ENCODE results near the gene PRTG. TPM values are rescaled to one million over a fixed set of nuclear protein-coding genes. Genes with fewer than 3 reads are reported as not detected.
A peak's percentile ranks its signal among the peaks of the same experiment; 100 is the strongest.

Gene PRTG
- total and polyA plus RNA-seq, 2 donors (not counting 1 experiment from before 2014, with no cell fraction given): 2.1 to 4.0 TPM

- no peak overlapping the region for H3K9ac ChIP-seq (ENCODE audit: insufficient read depth, low read length)
- H3K4me2 ChIP-seq (ENCODE audit: extremely low read depth, insufficient read depth, low read length): no peak overlapping the region
- DNase-seq (ENCODE audit: low read depth in 2 of 2): peak; percentile 2 to 33
- H3K36me3 ChIP-seq (ENCODE audit: control insufficient read depth, insufficient read depth, low read length): no peaks in the 10 kb centered on the region
- no peaks in the 10 kb centered on the region for H4K20me1 ChIP-seq (ENCODE audit: control insufficient read depth, extremely low read depth, insufficient read depth, low read length)
- H3K9me3 ChIP-seq (ENCODE audit: control insufficient read depth, insufficient read depth, low read depth, low read length): no peaks in the 10 kb centered on the region
- H2AFZ ChIP-seq (ENCODE audit: low read length): peak overlapping the region; percentile 48
- TF ChIP-seq, protein P1, sequence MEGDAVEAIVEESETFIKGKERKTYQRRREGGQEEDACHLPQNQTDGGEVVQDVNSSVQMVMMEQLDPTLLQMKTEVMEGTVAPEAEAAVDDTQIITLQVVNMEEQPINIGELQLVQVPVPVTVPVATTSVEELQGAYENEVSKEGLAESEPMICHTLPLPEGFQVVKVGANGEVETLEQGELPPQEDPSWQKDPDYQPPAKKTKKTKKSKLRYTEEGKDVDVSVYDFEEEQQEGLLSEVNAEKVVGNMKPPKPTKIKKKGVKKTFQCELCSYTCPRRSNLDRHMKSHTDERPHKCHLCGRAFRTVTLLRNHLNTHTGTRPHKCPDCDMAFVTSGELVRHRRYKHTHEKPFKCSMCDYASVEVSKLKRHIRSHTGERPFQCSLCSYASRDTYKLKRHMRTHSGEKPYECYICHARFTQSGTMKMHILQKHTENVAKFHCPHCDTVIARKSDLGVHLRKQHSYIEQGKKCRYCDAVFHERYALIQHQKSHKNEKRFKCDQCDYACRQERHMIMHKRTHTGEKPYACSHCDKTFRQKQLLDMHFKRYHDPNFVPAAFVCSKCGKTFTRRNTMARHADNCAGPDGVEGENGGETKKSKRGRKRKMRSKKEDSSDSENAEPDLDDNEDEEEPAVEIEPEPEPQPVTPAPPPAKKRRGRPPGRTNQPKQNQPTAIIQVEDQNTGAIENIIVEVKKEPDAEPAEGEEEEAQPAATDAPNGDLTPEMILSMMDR (conservative IDR thresholded peaks at IDR 0.05 in 1 of 2, IDR thresholded peaks at IDR 0.05 in 1 of 2; ENCODE audit: low read depth in 1 of 2, low read length in 2 of 2): no peak
- TF ChIP-seq EZH2 (IDR thresholded peaks at IDR 0.05; ENCODE audit: low read length, missing control alignments): no peak
- H3K79me2 ChIP-seq (ENCODE audit: control insufficient read depth, insufficient read depth, low read length): no peaks in the 10 kb centered on the region
- H3K27ac ChIP-seq (ENCODE audit: insufficient read depth, low read length): no peak overlapping the region
- H3K4me3 ChIP-seq (replicated peaks in 1 of 4; ENCODE audit: control extremely low read depth in 1 of 4, insufficient read depth in 1 of 4, low read depth in 3 of 4, low read length in 4 of 4): no peak overlapping the region
- peaks cover 3% of the 10 kb centered on the region for H3K4me1 ChIP-seq (ENCODE audit: control insufficient read depth, extremely low read depth, insufficient read depth, low read length)
- no peaks in the 10 kb centered on the region for H3K27me3 ChIP-seq (ENCODE audit: control insufficient read depth, insufficient read depth, low read length)
Measured at GRCh38 chr15:55628369-55628730, 114.6 kb downstream of the PRTG start.

DNA sequence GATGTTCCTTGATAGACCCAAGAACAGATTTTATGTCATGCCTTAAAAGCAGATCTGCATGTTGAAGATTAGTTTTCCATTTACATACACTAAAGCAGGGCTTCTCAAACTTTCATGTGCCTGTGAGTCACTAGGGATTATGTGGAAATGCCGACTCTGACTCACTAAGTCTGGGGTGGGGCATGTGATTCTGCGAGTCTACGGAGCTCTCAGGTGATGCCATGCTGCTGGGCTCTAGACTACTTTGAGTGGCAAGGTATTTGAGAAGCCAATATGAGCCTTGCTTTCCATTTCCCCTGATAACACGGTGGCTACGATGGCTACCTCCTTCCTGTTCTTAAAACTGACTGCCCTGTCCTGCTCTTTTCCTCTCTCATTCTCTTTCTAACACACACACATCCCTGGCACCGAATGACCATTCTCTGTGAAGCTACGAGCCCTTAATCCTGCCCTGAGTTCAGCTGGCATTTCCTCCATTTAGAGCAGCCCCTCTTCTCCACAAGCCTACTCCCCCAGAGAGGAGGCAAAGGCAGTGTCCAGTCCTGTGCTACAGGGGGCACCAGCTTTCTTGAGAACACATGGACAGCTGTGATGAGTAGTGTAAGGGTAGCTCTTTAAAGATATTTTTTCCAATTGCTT, 115.1 kb downstream of the PRTG start:
- H3K4me2 ChIP-seq (ENCODE audit: extremely low read depth, insufficient read depth, low read length): no peak overlapping the region
- H3K4me1 ChIP-seq (ENCODE audit: control insufficient read depth, extremely low read depth, insufficient read depth, low read length): peaks cover 3% of the 10 kb centered on the region
- no peak overlapping the region for H3K27ac ChIP-seq (ENCODE audit: insufficient read depth, low read length)
- H2AFZ ChIP-seq (ENCODE audit: low read length): peak overlapping the region; percentile 2
- no peak overlapping the region for H3K4me3 ChIP-seq (replicated peaks in 1 of 4; ENCODE audit: control extremely low read depth in 1 of 4, insufficient read depth in 1 of 4, low read depth in 3 of 4, low read length in 4 of 4)
- no peaks in the 10 kb centered on the region for H3K36me3 ChIP-seq (ENCODE audit: control insufficient read depth, insufficient read depth, low read length)
- peak; percentile 93 for DNase-seq (ENCODE audit: low read depth in 2 of 2)
- no peaks in the 10 kb centered on the region for H3K79me2 ChIP-seq (ENCODE audit: control insufficient read depth, insufficient read depth, low read length)
- H3K9me3 ChIP-seq (ENCODE audit: control insufficient read depth, insufficient read depth, low read depth, low read length): no peaks in the 10 kb centered on the region
- H3K9ac ChIP-seq (ENCODE audit: insufficient read depth, low read length): no peak overlapping the region
- no peak for TF ChIP-seq EZH2 (IDR thresholded peaks at IDR 0.05; ENCODE audit: low read length, missing control alignments)
- TF ChIP-seq, protein P1 (conservative IDR thresholded peaks at IDR 0.05 in 1 of 2, IDR thresholded peaks at IDR 0.05 in 1 of 2; ENCODE audit: low read depth in 1 of 2, low read length in 2 of 2): peak; percentile 11 to 12
- no peaks in the 10 kb centered on the region for H4K20me1 ChIP-seq (ENCODE audit: control insufficient read depth, extremely low read depth, insufficient read depth, low read length)
- H3K27me3 ChIP-seq (ENCODE audit: control insufficient read depth, insufficient read depth, low read length): no peaks in the 10 kb centered on the region

GRCh38 chr15:55619783-55620182, 123.2 kb downstream of the PRTG start:
- Histone ChIP-seq H3K79me2 (ENCODE audit: control insufficient read depth, insufficient read depth, low read length) (no peaks in the 10 kb centered on the region), H2AFZ (ENCODE audit: low read length) (no peak overlapping the region), H3K36me3 (ENCODE audit: control insufficient read depth, insufficient read depth, low read length) (no peaks in the 10 kb centered on the region), H3K4me2 (ENCODE audit: extremely low read depth, insufficient read depth, low read length) (no peak overlapping the region), H3K4me1 (ENCODE audit: control insufficient read depth, extremely low read depth, insufficient read depth, low read length) (no peaks in the 10 kb centered on the region), H3K27me3 (ENCODE audit: control insufficient read depth, insufficient read depth, low read length) (no peaks in the 10 kb centered on the region), H3K9ac (ENCODE audit: insufficient read depth, low read length) (no peak overlapping the region), H3K27ac (ENCODE audit: insufficient read depth, low read length) (no peak overlapping the region), H4K20me1 (ENCODE audit: control insufficient read depth, extremely low read depth, insufficient read depth, low read length) (no peaks in the 10 kb centered on the region), H3K9me3 (ENCODE audit: control insufficient read depth, insufficient read depth, low read depth, low read length) (no peaks in the 10 kb centered on the region), H3K4me3 (replicated peaks in 1 of 4; ENCODE audit: control extremely low read depth in 1 of 4, insufficient read depth in 1 of 4, low read depth in 3 of 4, low read length in 4 of 4) (no peak overlapping the region)
- no peak for DNase-seq (ENCODE audit: low read depth in 2 of 2)
- no peak for TF ChIP-seq EZH2 (IDR thresholded peaks at IDR 0.05; ENCODE audit: low read length, missing control alignments)
- TF ChIP-seq, protein P1 (conservative IDR thresholded peaks at IDR 0.05 in 1 of 2, IDR thresholded peaks at IDR 0.05 in 1 of 2; ENCODE audit: low read depth in 1 of 2, low read length in 2 of 2): no peak

Measured in fibroblast of lung (primary cell).